GM03348 (cell line): ENCODE data around the gene RFX3.

ENCODE experiments used
- DNase-seq: peaks from one replicate; pipeline ENCODE4 v3.0.0; 2012; ENCODE audit warnings: low spot score

The RFX3 gene

GRCh38 chr9:3205421-3206095 lies 320.2 kb downstream of the RFX3 start:
- DNase-seq = no peak

GRCh38 chr9:3200331-3200774 lies 325.4 kb downstream of the RFX3 start:
- DNase-seq = peak; percentile 53

- DNase-seq = no peak
Observed at GRCh38 chr9:3193791-3194190, 332.0 kb downstream of the RFX3 start.

GRCh38 chr9:3191715-3192114 lies 334.1 kb downstream of the RFX3 start:
- no peak for DNase-seq

- no peak for DNase-seq
Observed at GRCh38 chr9:3189113-3189861, 336.5 kb downstream of the RFX3 start.

- no peak for DNase-seq
Observed at GRCh38 chr9:3186751-3187150, 339.1 kb downstream of the RFX3 start.

GRCh38 chr9:3181049-3181953 lies 344.5 kb downstream of the RFX3 start:
- peak; percentile 26 for DNase-seq

GRCh38 chr9:3180696-3181048 lies 345.1 kb downstream of the RFX3 start:
- DNase-seq = no peak

GRCh38 chr9:3179711-3180110 lies 346.1 kb downstream of the RFX3 start:
- peak; percentile 33 for DNase-seq

- DNase-seq = peak; percentile 51
Observed at GRCh38 chr9:3177936-3178335, 347.9 kb downstream of the RFX3 start.

GRCh38 chr9:3177146-3177761 lies 348.5 kb downstream of the RFX3 start:
- no peak for DNase-seq

GRCh38 chr9:3173374-3173773 lies 352.4 kb downstream of the RFX3 start:
- DNase-seq = no peak

- no peak for DNase-seq
Observed at GRCh38 chr9:3170819-3171218, 355.0 kb downstream of the RFX3 start.
